Measurements from ENCODE around the gene FAM228A.
"Not testable (repeated sequence)": the region's sequence is repeated elsewhere in the genome, so short reads cannot be mapped to it uniquely, and the experiment has no call there.

Gene FAM228A

DNA sequence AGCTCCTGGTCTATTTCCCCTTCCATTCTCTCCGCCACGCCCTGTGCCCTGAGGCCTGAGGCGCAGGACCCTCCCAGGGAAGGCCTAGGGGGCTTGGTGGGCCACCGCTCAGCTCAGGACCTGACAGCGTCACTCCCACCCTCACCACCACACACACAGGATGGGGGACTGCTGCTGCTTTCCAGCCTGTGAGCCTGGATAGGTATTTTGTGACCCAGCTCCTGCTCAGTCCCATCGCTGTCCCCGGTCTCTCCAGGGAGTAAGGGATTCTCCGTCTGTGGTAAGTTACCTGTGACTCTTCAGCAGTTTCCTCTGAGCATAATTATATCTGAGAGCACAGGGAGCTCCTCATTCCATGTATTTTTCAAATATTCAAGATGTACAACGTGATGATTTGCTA is 16.3 kb downstream of the FAM228A start:
- no peak for DNase-seq (ENCODE audit: low read depth in 2 of 2)

DNA sequence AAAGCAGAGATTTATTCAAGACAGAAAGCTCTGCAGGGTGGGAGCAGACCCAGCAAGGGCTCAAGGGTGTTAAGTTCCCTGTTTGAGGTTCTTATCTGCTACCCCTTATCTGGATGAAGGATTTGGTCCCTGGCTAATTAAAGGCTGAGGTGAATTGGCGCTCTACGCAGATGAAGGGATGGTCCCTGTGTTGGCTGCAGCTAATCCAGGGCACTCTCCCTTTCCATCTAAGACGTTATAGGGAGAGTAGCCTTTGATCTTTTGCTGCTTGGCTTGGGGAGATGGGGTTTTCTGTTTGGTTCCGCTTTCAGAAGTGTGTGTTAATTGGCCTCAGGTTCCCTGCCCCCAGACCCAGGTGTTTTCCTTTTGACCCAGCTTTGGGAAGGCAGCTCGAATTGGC is 17.0 kb downstream of the FAM228A start:
- DNase-seq (ENCODE audit: low read depth in 2 of 2) = no peak

DNA sequence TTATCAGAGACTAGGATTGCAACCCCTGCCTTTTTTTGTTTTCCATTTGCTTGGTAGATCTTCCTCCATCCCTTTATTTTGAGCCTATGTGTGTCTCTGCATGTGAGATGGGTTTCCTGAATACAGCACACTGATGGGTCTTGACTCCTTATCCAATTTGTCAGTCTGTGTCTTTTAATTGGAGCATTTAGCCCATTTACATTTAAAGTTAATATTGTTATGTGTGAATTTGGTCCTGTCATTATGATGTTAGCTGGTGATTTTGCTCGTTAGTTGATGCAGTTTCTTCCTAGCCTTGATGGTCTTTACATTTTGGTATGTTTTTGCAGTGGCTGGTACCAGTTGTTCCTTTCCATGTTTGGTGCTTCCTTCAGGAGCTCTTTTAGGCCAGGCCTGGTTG is 22.4 kb downstream of the FAM228A start:
- not testable (repeated sequence) for DNase-seq (ENCODE audit: low read depth in 2 of 2)

GRCh38 chr2:24199968-24200590 is 25.2 kb downstream of the FAM228A start:
- no peak for DNase-seq (ENCODE audit: low read depth in 2 of 2)

DNA sequence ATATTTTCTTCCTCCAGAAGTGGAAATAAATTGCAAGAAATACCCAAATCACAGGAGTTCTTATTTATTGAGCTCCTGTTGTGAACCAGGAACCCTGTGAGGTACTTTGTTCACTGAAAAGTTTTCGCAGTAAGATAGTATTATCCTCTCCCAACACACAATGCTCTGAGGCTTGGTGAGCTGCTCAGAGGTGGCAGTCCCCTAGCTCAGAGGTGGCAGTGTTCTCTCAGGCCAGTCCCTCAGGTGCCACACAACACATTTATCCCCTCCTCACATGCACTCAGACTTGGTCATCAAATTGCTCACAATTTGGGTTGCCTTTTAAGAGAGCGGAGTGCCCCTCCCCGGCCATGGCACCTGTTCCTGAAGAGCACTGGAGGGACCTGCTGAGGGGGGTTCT is 25.9 kb downstream of the FAM228A start:
- DNase-seq (ENCODE audit: low read depth in 2 of 2) = no peak

DNA sequence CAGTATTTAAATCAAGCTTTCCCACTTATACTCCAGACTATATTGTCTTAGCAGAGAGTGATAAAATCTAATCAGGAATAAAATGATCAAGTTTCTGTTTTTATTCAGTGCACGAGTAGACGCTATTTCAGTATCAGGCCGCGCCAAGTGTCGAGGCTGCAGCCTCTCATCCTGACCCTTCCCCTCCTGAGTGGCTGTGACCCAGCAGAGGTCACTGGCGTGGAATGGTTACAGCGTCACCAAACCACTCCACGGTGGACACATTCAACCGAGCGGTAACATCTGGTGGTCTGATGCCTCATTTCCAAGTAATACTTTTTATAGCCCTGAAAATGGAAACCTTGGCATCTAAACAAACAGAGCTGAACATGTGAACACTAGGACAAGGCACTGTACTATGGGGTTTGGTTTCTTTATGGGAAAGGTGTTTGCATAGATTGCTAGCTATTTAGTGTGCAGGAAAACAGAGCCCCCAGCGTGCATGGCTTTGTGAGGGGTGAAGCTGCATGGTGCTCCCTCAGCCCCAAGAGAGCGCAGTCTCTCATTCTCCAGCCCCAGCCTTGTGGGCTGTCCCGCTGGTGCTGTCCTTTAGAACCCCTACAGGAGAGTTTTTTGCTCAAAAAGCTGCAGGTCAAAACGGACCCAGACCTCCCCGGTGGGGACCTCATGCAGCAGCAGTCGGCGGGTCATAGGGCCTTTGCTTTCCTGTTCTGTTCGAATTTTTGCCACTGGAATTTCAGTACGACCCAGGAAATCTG is 28.4 kb downstream of the FAM228A start:
- no peak for DNase-seq (ENCODE audit: low read depth in 2 of 2)

- no peak for DNase-seq (ENCODE audit: low read depth in 2 of 2)
Measured at GRCh38 chr2:24203787-24204150, 28.9 kb downstream of the FAM228A start.

DNA sequence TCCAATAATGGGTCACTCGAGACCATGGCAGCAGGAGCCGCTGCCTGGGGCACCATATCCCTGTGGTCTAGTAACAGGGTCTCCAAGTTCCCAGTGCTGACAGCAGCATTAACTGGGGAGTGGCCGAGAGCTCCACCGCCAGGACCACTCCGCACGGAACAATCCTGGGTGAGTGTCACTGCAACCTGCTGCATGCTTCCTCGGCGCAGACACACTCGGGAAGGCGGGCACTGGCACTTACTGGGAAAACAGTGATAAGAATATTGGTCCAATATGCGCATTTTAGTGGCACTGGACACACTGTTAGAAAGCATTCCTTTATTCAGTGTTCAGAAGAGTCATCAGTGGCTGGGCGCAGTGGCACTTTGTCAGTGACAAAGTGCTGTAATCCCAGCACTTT is 29.7 kb downstream of the FAM228A start:
- DNase-seq (ENCODE audit: low read depth in 2 of 2) = no peak

DNA sequence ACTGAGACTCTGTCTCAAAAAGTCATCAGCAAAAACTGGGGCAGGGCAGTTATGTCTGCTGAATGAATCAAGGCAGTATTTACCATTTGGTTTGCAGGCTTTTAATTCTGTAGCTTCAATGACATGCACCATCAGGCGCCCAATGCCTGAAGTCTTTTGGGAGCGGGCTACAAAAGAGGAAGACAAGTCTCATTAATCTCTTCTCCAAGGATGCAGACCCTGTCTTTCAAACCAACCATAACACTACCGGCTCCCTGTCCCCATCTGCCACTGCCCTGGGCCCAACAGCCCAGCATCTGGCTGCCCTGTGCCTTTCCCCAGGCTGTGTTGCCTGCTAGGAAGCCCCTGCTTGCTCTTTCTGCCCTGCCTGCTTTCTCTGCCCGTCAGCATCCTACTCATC is 30.3 kb downstream of the FAM228A start:
- DNase-seq (ENCODE audit: low read depth in 2 of 2) = no peak

- no peak for DNase-seq (ENCODE audit: low read depth in 2 of 2)
Measured at GRCh38 chr2:24206242-24206641, 31.4 kb downstream of the FAM228A start.

GRCh38 chr2:24206714-24207113 is 31.9 kb downstream of the FAM228A start:
- no peak for DNase-seq (ENCODE audit: low read depth in 2 of 2)

- no peak for DNase-seq (ENCODE audit: low read depth in 2 of 2)
Measured at GRCh38 chr2:24207359-24207758, 32.5 kb downstream of the FAM228A start.

- DNase-seq (ENCODE audit: low read depth in 2 of 2) = no peak
Measured at GRCh38 chr2:24208490-24208889, 33.6 kb downstream of the FAM228A start.

DNA sequence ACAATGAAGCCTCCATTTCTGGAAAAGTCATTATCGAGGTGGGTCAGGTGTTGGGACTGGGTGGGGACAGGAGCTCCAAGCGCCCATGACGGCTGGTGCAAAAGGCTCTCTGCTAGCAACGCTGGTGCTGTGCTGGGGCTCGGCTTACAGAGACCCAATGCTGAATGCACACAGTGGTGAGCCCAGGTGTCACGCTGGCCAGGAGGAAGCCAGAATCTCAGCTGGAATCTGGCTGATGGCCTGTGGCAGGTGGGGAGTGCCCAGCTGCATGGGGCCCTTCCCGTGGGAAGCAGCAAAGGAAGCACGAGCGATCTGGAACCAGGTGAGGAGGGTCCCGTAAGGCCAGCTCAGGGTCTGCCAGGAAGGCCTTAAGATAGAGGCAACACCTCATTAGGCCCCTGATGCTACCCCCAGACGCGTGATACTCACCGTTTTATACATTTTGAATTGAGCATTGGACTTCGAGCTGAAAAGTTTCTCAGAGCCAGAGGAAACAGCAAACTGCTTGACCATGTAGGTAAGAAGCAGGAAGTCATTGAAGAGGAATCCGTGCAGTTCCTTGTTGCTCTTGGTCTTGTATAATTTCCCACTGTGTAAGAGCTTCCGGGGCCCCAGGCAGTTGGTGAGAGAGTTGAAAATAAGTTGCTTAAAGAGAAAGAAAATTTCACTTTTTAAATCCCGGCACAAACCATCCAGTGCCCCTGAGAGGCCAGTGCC is 34.7 kb downstream of the FAM228A start:
- no peak for DNase-seq (ENCODE audit: low read depth in 2 of 2)

DNA sequence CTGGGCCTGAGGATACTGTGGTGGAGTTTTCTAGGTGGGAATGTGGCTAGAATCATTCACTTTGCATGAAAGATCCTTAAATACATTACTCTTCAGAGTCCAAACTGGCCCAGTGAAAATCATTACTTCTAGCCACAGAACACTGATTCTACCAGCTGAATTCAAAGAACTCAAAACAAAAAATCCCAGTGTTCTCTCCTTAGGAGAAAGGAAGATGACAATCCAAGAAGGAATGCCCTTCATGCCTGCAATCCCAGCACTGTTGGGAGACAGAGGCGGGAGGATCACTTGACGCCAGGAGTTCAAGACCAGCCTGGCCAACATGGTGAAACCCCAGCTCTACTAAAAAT is 35.2 kb downstream of the FAM228A start:
- DNase-seq (ENCODE audit: low read depth in 2 of 2) = no peak

DNA sequence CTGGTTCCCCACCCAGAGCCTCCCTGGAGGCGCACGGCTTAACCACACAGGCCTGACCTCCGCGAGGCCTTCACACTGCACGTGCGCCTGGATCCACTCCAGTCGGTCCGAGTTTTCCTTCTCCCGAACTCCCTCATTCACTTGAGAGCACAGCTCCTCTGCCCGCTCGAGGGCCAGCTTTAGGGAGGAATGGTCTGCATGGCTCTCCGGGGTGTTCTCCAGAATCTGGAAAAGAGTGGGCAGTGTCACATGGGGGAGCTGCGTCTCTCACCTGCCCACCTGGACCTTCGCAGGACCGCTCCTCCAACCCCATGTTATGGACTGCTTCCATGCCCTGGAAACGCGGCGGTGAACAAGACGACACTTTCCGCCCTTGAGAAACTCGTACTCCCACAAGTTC is 35.9 kb downstream of the FAM228A start:
- DNase-seq (ENCODE audit: low read depth in 2 of 2) = no peak

DNA sequence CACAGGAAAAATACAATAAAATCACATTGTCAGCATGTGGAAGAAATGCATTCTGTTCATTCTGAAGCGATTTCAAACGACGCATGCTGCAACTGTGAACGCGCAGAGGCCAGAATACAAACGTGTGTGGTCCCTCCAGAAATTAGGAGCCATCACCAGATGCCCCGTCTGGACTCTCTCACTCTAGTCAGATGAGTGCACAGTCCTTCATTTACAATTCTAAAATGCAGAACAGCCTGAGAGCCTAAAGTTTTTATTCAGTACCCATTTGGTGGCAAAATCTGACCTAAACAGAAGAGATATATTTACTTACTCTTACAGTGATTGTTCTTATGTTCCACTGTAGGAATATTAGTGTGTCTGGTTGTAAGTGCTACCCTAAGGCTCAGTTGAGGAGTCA is 36.6 kb downstream of the FAM228A start:
- DNase-seq (ENCODE audit: low read depth in 2 of 2) = no peak

GRCh38 chr2:24214880-24215279 is 40.0 kb downstream of the FAM228A start:
- no peak for DNase-seq (ENCODE audit: low read depth in 2 of 2)

DNA sequence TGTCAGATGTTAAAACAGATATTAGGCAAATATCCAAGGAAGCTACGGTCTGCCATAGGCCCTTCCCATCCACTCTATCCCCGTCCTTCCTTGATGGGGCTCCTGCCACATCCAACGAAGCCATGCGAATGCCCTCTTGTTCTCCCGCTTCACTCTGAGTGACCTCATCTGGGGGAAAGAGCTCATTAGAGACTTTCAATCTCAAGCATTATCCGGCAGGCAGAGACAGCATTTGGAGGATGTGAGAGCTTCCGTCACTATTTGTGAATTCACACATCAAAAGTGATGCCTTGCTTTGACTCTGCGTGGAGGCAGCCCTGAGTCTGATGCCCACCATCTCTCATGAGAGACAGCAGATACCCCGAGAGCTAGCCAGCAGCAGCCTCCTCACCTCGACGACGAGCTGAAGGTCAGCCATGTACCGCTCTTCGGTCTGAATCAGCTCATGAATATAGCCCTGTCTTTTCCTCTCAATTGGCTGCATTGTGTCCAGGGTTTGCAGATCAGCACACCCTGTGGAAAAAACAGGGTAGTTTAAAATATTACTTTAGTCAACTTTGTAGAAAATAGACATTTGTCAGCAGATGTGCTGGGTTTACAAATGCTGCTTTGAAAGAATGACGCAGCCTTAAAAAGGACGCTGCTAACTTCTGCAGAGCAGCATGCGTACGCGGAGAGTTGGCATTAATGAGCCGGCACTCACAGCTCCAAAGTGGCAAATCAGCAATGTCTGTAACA is 45.9 kb downstream of the FAM228A start:
- DNase-seq (ENCODE audit: low read depth in 2 of 2) = no peak

DNA sequence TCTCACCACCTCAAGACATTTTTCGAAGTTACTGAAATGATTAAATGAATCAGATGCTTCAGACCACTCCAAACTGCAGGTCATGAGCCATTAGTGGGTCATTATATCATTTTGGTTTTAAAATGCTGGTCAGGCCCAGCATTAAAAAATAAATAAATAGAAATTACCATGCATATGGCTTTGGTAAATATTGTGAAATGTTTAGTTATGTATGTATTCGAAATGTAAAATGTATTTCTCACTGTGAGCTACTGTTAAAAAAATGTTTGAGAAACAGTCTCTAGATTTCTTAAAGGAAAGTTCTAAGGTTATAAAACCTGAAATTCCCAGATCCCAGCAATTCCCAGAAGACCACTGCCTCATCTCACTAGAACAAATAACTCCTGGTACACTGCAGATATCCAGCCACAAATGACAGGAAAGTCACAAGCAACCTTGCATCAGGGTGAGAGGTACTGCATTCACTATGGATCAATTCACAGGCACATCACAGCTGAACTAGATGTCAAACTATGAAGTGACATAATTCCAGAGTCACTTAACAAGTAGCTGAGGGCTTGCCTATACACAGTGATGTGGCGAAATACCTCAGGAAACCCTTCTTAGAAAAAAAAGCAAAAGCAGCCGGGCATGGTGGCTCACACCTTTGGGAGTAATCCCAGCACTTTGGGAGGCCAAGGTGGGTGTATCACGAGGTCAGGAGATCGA is 46.6 kb downstream of the FAM228A start:
- DNase-seq (ENCODE audit: low read depth in 2 of 2) = no peak

- no peak for DNase-seq (ENCODE audit: low read depth in 2 of 2)
Measured at GRCh38 chr2:24222946-24223345, 48.1 kb downstream of the FAM228A start.

Measured in stimulated activated CD8-positive, alpha-beta memory T cell treated with anti-CD3 and anti-CD28 coated beads, Interleukin-15, amount 100 ng/mL, for 48 hours (primary cell).